Stimulated activated CD4-positive, alpha-beta T cell treated with anti-CD3 and anti-CD28 coated beads, Interleukin-2, amount 100 ng/mL, for 24 hours (primary cell): Measurements from ENCODE around the gene IKZF3.
"Not testable (repeated sequence)": the region's sequence is repeated elsewhere in the genome, so short reads cannot be mapped to it uniquely, and the experiment has no call there.

ENCODE experiments used
- DNase-seq, 2 donors: peaks; one replicate each; pipeline ENCODE4 v3.0.0-alpha.2; 2020

IKZF3 gene

GRCh38 chr17:39737760-39738567, 126.1 kb downstream of the IKZF3 start, which contains the start of gene GRB7:
TSS of gene GRB7 (plus strand) at chr17:39737938. CDS start at chr17:39742302, 4,364 bp downstream.
- DNase-seq: no peak

GRCh38 chr17:39737206-39737759, 126.8 kb downstream of the IKZF3 start:
- DNase-seq: no peak

- no peak for DNase-seq
Observed at GRCh38 chr17:39736319-39737165, 127.6 kb downstream of the IKZF3 start.

- DNase-seq: no peak
Observed at GRCh38 chr17:39735882-39736281, 128.2 kb downstream of the IKZF3 start.

- no peak for DNase-seq
Observed at GRCh38 chr17:39732586-39732985, 131.5 kb downstream of the IKZF3 start.

GRCh38 chr17:39730095-39730921, 133.8 kb downstream of the IKZF3 start, which contains the start of gene MIEN1:
TSS of gene MIEN1 (minus strand) at chr17:39730532. CDS start at chr17:39730495, 37 bp downstream.
- peak; percentile 96 to 97 for DNase-seq

- DNase-seq: no peak
Observed at GRCh38 chr17:39729280-39729851, 134.7 kb downstream of the IKZF3 start.

- no peak for DNase-seq
Observed at GRCh38 chr17:39727556-39727955, 136.6 kb downstream of the IKZF3 start.

- DNase-seq: no peak
Observed at GRCh38 chr17:39726617-39727016, 137.5 kb downstream of the IKZF3 start.

- DNase-seq: not testable (repeated sequence)
Observed at GRCh38 chr17:39725923-39726322, 138.2 kb downstream of the IKZF3 start.

- no peak for DNase-seq
Observed at GRCh38 chr17:39724731-39725130, 139.4 kb downstream of the IKZF3 start.

GRCh38 chr17:39722965-39723848, 140.9 kb downstream of the IKZF3 start:
- DNase-seq: peak in 1 of 2 donors; percentile 33

GRCh38 chr17:39722104-39722503, 142.0 kb downstream of the IKZF3 start:
- DNase-seq: no peak

- DNase-seq: no peak
Observed at GRCh38 chr17:39719563-39720355, 144.4 kb downstream of the IKZF3 start.

- no peak for DNase-seq
Observed at GRCh38 chr17:39717660-39718059, 146.5 kb downstream of the IKZF3 start.

- no peak for DNase-seq
Observed at GRCh38 chr17:39716879-39717536, 147.1 kb downstream of the IKZF3 start.

- DNase-seq: no peak
Observed at GRCh38 chr17:39716073-39716818, 147.9 kb downstream of the IKZF3 start.

- no peak for DNase-seq
Observed at GRCh38 chr17:39715375-39716072, 148.6 kb downstream of the IKZF3 start.
